GM12873 (cell line): ENCODE results near the gene ABL1.

Experiments
- CTCF ChIP-seq: IDR thresholded peaks from 2 replicates; pipeline ENCODE4 v1.5.1; 2012; ENCODE audit warnings: low read depth, mild to moderate bottlenecking, moderate library complexity, low read length, control low read depth; ENCODE audit not compliant: insufficient read depth; ENCODE audit errors: missing control alignments

The ABL1 gene

GRCh38 chr9:130897848-130898551, 62.9 kb downstream of the ABL1 start:
- TF ChIP-seq CTCF: no peak

GRCh38 chr9:130898552-130898852, 63.4 kb downstream of the ABL1 start:
- no peak for TF ChIP-seq CTCF

GRCh38 chr9:130899051-130899748, 64.1 kb downstream of the ABL1 start:
- TF ChIP-seq CTCF: no peak

- no peak for TF ChIP-seq CTCF
Measured at GRCh38 chr9:130900701-130901497, 65.8 kb downstream of the ABL1 start.

- TF ChIP-seq CTCF: no peak
Measured at GRCh38 chr9:130901498-130902203, 66.6 kb downstream of the ABL1 start.

- TF ChIP-seq CTCF: no peak
Measured at GRCh38 chr9:130902204-130903185, 67.4 kb downstream of the ABL1 start.
